Measurements from ENCODE around the gene MCF2L. TPM values are rescaled to one million over a fixed set of nuclear protein-coding genes. Genes with fewer than 3 reads are reported as not detected.
A peak's percentile ranks its signal among the peaks of the same experiment; 100 is the strongest.

The MCF2L gene
- total and polyA plus RNA-seq, 4 donors: 21.0 to 78.7 (median 35.9) TPM

- Histone ChIP-seq H3K4me1 (ENCODE audit: control insufficient read depth in 5 of 5, insufficient read depth in 5 of 5, low read length in 5 of 5) (peaks cover 0 to 20% (median 5%) of the 10 kb centered on the region in 5 donors), H3K4me3 (no peak overlapping the region), H3K9me3 (ENCODE audit: control insufficient read depth in 4 of 4, insufficient read depth in 3 of 4, low read length in 3 of 4) (peaks cover 0 to 6% (median 0%) of the 10 kb centered on the region in 4 donors), H3K36me3 (ENCODE audit: control insufficient read depth in 4 of 4, insufficient read depth in 4 of 4, low read length in 4 of 4) (no peaks in the 10 kb centered on the region), H3K27me3 (ENCODE audit: control insufficient read depth in 3 of 3, insufficient read depth in 3 of 3, low read length in 2 of 3) (no peaks in the 10 kb centered on the region), H3K9ac (ENCODE audit: insufficient read depth in 1 of 2, low read length in 2 of 2) (no peak overlapping the region), H3K27ac (ENCODE audit: low read depth in 1 of 2, low read length in 1 of 2) (no peak overlapping the region)
- ATAC-seq (ENCODE audit: insufficient read depth, low FRiP score): no peak
- no peak for DNase-seq
- TF ChIP-seq CTCF (IDR thresholded peaks at IDR 0.05; ENCODE audit: control extremely low read depth, extremely low read depth): no peak
- WGBS, 2 donors: 93 to 94% methylated on average over 10 to 11 of the region's 11 CpGs
Measured at GRCh38 chr13:112963641-112964040, 5.4 kb upstream of the MCF2L start.

- H3K27me3 ChIP-seq (ENCODE audit: control insufficient read depth in 3 of 3, insufficient read depth in 3 of 3, low read length in 2 of 3): peaks cover 0 to 3% (median 0%) of the 10 kb centered on the region in 3 donors
- WGBS, 2 donors: 48 to 55% methylated on average over 12 of the region's 12 CpGs
- H3K4me1 ChIP-seq (ENCODE audit: control insufficient read depth in 5 of 5, insufficient read depth in 5 of 5, low read length in 5 of 5): peaks cover 0 to 21% (median 0%) of the 10 kb centered on the region in 5 donors
- H3K27ac ChIP-seq (ENCODE audit: low read depth in 1 of 2, low read length in 1 of 2): peak overlapping the region; percentile 47 to 81
- TF ChIP-seq CTCF (IDR thresholded peaks at IDR 0.05; ENCODE audit: control extremely low read depth, extremely low read depth): no peak
- H3K4me3 ChIP-seq: peak overlapping the region; percentile 3
- H3K36me3 ChIP-seq (ENCODE audit: control insufficient read depth in 4 of 4, insufficient read depth in 4 of 4, low read length in 4 of 4): no peaks in the 10 kb centered on the region
- no peak for ATAC-seq (ENCODE audit: insufficient read depth, low FRiP score)
- H3K9me3 ChIP-seq (ENCODE audit: control insufficient read depth in 4 of 4, insufficient read depth in 3 of 4, low read length in 3 of 4): peaks cover 0 to 6% (median 0%) of the 10 kb centered on the region in 4 donors
- H3K9ac ChIP-seq (ENCODE audit: insufficient read depth in 1 of 2, low read length in 2 of 2): no peak overlapping the region
- DNase-seq: peak in 1 of 3 donors; percentile 30
Measured at GRCh38 chr13:112964971-112965492, 4.0 kb upstream of the MCF2L start.

GRCh38 chr13:112965573-112966115 is 3.4 kb upstream of the MCF2L start:
- peaks cover 0 to 19% (median 0%) of the 10 kb centered on the region in 5 donors for H3K4me1 ChIP-seq (ENCODE audit: control insufficient read depth in 5 of 5, insufficient read depth in 5 of 5, low read length in 5 of 5)
- H3K27me3 ChIP-seq (ENCODE audit: control insufficient read depth in 3 of 3, insufficient read depth in 3 of 3, low read length in 2 of 3): peaks cover 0 to 7% (median under 1%) of the 10 kb centered on the region in 3 donors
- TF ChIP-seq CTCF (IDR thresholded peaks at IDR 0.05; ENCODE audit: control extremely low read depth, extremely low read depth): no peak
- H3K9ac ChIP-seq (ENCODE audit: insufficient read depth in 1 of 2, low read length in 2 of 2): no peak overlapping the region
- DNase-seq (no peak), ATAC-seq (ENCODE audit: insufficient read depth, low FRiP score) (no peak)
- H3K4me3 ChIP-seq: no peak overlapping the region
- H3K27ac ChIP-seq (ENCODE audit: low read depth in 1 of 2, low read length in 1 of 2): peak overlapping the region; percentile 47 to 81
- H3K9me3 ChIP-seq (ENCODE audit: control insufficient read depth in 4 of 4, insufficient read depth in 3 of 4, low read length in 3 of 4): peaks cover 0 to 5% (median 0%) of the 10 kb centered on the region in 4 donors
- 90 to 93% methylated on average over 16 of the region's 16 CpGs for WGBS, 2 donors
- H3K36me3 ChIP-seq (ENCODE audit: control insufficient read depth in 4 of 4, insufficient read depth in 4 of 4, low read length in 4 of 4): no peaks in the 10 kb centered on the region

Data from lung (tissue), 12 donors.